CD4-positive, alpha-beta T cell (primary cell): ENCODE results near the gene SLC9A4. TPM values are rescaled to one million over a fixed set of nuclear protein-coding genes. Genes with fewer than 3 reads are reported as not detected.
A peak's percentile ranks its signal among the peaks of the same experiment; 100 is the strongest.

Experiments used
- ATAC-seq: fragments of 200-7000 bp; cut with Tn5 transposase; one replicate; pipeline ENCODE4 v1.10.0; 2022; ENCODE audit warnings: mild to moderate bottlenecking; ENCODE audit not compliant: poor library complexity
- CTCF ChIA-PET: fragments of 350-600 bp; sonication (Branson Sonifier 250); formaldehyde crosslinking; loops from one replicate; lab custom pipeline; 2021; ENCODE audit warnings: antibody characterized with exemption, inconsistent platforms; lab: Charles Lee
- POLR2A ChIA-PET: fragments of 350-600 bp; sonication (Branson Sonifier 250); formaldehyde crosslinking; loops from one replicate; lab custom pipeline; 2021; ENCODE audit warnings: antibody characterized with exemption, inconsistent platforms; lab: Charles Lee
- DNase-seq, 14 experiments: peaks; one replicate each; pipeline ENCODE4 v3.0.0-alpha.2; 2013 to 2020; ENCODE audit warnings: mixed read lengths in 2 of 14
- H3K27ac ChIP-seq, 2 donors: one replicate each; pipeline versions ENCODE4 v1.5.1 to v1.7.0; 2013; ENCODE audit warnings: low read length in 2 of 2, low read depth in 1 of 2, mild to moderate bottlenecking in 1 of 2
- H3K27me3 ChIP-seq, 2 experiments: 1 replicate in 1 of 2; 2 replicates in 1 of 2; pipeline versions ENCODE4 v1.6.1 to v1.7.0; 2013; ENCODE audit warnings: low read length in 2 of 2, control low read depth in 1 of 2, mild to moderate bottlenecking in 1 of 2, moderate library complexity in 1 of 2; ENCODE audit not compliant: insufficient read depth in 2 of 2, control insufficient read depth in 1 of 2
- H3K36me3 ChIP-seq: one replicate; pipeline ENCODE4 v1.6.1; 2013; ENCODE audit warnings: low read length, control low read depth; ENCODE audit not compliant: insufficient read depth
- H3K4me1 ChIP-seq: one replicate; pipeline ENCODE4 v1.6.1; 2013; ENCODE audit warnings: low read length, control low read depth; ENCODE audit not compliant: insufficient read depth
- H3K4me3 ChIP-seq: one replicate; pipeline ENCODE4 v1.5.1; 2013; ENCODE audit warnings: mild to moderate bottlenecking, low read length, moderate library complexity
- H3K9me3 ChIP-seq, 2 experiments: 1 replicate in 1 of 2; 2 replicates in 1 of 2; pipeline versions ENCODE4 v1.6.1 to v1.7.0; 2013; ENCODE audit warnings: low read length in 2 of 2, mild to moderate bottlenecking in 2 of 2, control low read depth in 1 of 2, moderate library complexity in 1 of 2; ENCODE audit not compliant: control insufficient read depth in 1 of 2, insufficient read depth in 1 of 2
- H3K27ac Mint-ChIP-seq: one replicate; pipeline ENCODE4 v1.8.0; 2020; ENCODE audit warnings: mixed read lengths
- H3K27me3 Mint-ChIP-seq: one replicate; pipeline ENCODE4 v1.8.0; 2021; ENCODE audit warnings: mixed read lengths
- H3K36me3 Mint-ChIP-seq: one replicate; pipeline ENCODE4 v1.8.0; 2021; ENCODE audit warnings: low read depth, mixed read lengths
- H3K4me1 Mint-ChIP-seq: one replicate; pipeline ENCODE4 v1.8.0; 2021; ENCODE audit warnings: low read depth, mixed read lengths
- H3K4me3 Mint-ChIP-seq: one replicate; pipeline ENCODE4 v1.8.0; 2020; ENCODE audit warnings: mild to moderate bottlenecking, mixed read lengths
- H3K9me3 Mint-ChIP-seq: one replicate; pipeline ENCODE4 v1.8.0; 2020; ENCODE audit warnings: mixed read lengths
- intact Hi-C, 2 experiments: fragments of 100-400 bp; cut with DNase I in 1 of 2; cut with micrococcal nuclease in 1 of 2; formaldehyde crosslinking; loops; one replicate each; pipeline versions ENCODE4 v1.15.1 to v1.9.0; 2023 to 2025; cut with DNase I, micrococcal nuclease
- total RNA-seq, 174 experiments: library from RNA in 2 of 174; stranded (reverse) in 2 of 174; gene quantifications; one replicate each; pipeline ENCODE4 v1.2.3 and lab custom pipeline; 2021 to 2026
- TF ChIP-seq, protein P1 (sequence below): fragments of 200-600 bp; IDR thresholded peaks from one replicate; pipeline ENCODE4 v1.8.0; 2022; ENCODE audit warnings: antibody characterized with exemption, mild to moderate bottlenecking

SLC9A4 gene
- total RNA-seq, 2 experiments from 2014 or later = not detected

DNA sequence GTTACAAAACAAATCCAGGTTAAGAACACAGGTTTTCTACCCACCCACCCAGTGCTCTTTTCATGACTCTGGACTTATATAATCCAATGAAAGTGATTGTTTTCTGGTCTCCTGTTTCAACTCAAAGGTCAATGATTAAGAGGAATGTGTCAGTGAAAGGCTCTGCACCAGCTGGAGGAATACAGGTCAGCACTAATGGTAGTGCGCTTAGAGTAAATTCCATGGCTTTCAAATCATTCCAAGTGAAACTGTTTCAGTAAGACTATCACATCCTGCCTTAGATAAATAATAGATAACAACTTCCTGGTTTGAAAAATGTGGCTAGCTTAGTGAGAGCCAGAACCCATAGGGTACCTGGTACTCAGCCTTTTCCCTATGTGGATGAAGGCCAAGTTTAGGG lies 47.8 kb downstream of the SLC9A4 start:
- H3K4me1 Mint-ChIP-seq = no peaks in the 10 kb centered on the region
- Histone ChIP-seq H3K27me3 (no peaks in the 10 kb centered on the region), H3K9me3 (no peaks in the 10 kb centered on the region), H3K36me3 (no peaks in the 10 kb centered on the region), H3K4me1 (no peaks in the 10 kb centered on the region), H3K4me3 (no peak overlapping the region), H3K27ac (no peak overlapping the region)
- CTCF ChIA-PET = no interaction called here
- H3K4me3 Mint-ChIP-seq = no peak overlapping the region
- H3K9me3 Mint-ChIP-seq = no peaks in the 10 kb centered on the region
- intact Hi-C loops = loop anchor here (2.0 to 5.0 kb wide), 3 partner anchors 182 to 286 kb away; no protein-coding TSS in a partner anchor
- TF ChIP-seq, protein P1, sequence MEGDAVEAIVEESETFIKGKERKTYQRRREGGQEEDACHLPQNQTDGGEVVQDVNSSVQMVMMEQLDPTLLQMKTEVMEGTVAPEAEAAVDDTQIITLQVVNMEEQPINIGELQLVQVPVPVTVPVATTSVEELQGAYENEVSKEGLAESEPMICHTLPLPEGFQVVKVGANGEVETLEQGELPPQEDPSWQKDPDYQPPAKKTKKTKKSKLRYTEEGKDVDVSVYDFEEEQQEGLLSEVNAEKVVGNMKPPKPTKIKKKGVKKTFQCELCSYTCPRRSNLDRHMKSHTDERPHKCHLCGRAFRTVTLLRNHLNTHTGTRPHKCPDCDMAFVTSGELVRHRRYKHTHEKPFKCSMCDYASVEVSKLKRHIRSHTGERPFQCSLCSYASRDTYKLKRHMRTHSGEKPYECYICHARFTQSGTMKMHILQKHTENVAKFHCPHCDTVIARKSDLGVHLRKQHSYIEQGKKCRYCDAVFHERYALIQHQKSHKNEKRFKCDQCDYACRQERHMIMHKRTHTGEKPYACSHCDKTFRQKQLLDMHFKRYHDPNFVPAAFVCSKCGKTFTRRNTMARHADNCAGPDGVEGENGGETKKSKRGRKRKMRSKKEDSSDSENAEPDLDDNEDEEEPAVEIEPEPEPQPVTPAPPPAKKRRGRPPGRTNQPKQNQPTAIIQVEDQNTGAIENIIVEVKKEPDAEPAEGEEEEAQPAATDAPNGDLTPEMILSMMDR = no peak
- H3K27me3 Mint-ChIP-seq = peaks cover 3% of the 10 kb centered on the region
- no peaks in the 10 kb centered on the region for H3K36me3 Mint-ChIP-seq
- POLR2A ChIA-PET = no interaction called here
- DNase-seq (no peak), ATAC-seq (no peak)
- no peak overlapping the region for H3K27ac Mint-ChIP-seq

DNA sequence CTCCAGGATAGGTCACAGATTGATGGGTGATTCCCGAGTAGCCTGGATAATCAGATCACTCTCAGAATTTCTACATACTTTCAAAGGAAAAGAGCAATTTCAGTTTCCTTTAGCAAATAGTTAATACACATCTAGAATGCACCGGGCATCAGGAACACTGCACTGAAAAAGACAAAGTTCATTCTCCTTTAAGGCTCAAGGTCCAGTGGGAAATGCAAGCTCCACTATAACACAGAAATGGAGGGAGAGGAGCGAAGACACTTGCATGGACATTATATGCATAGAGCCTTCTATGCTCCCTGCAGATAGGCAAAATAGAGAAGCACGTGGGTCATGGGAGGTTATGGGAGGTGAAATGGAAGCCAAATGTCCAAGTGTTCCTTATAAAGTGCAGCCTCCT lies 49.1 kb downstream of the SLC9A4 start:
- ChIA-PET POLR2A (no interaction called here), CTCF (interaction anchor here (0.8 kb wide), 1 partner anchor 8 kb away, joined by 3 read pairs; no protein-coding TSS in a partner anchor)
- H3K4me1 ChIP-seq = no peaks in the 10 kb centered on the region
- H3K9me3 ChIP-seq = no peaks in the 10 kb centered on the region
- H3K27me3 ChIP-seq = no peaks in the 10 kb centered on the region
- no peaks in the 10 kb centered on the region for H3K36me3 ChIP-seq
- no peak overlapping the region for H3K4me3 ChIP-seq
- Mint-ChIP-seq H3K4me3 (no peak overlapping the region), H3K36me3 (no peaks in the 10 kb centered on the region), H3K27me3 (peaks cover 3% of the 10 kb centered on the region), H3K27ac (no peak overlapping the region), H3K9me3 (no peaks in the 10 kb centered on the region), H3K4me1 (no peaks in the 10 kb centered on the region)
- H3K27ac ChIP-seq = no peak overlapping the region
- no peak for DNase-seq
- ATAC-seq = no peak
- intact Hi-C loops = loop anchor here in 1 of 2 experiments (5.0 kb wide), 1 partner anchor 180 kb away; no protein-coding TSS in a partner anchor
- TF ChIP-seq, protein P1 = no peak

DNA sequence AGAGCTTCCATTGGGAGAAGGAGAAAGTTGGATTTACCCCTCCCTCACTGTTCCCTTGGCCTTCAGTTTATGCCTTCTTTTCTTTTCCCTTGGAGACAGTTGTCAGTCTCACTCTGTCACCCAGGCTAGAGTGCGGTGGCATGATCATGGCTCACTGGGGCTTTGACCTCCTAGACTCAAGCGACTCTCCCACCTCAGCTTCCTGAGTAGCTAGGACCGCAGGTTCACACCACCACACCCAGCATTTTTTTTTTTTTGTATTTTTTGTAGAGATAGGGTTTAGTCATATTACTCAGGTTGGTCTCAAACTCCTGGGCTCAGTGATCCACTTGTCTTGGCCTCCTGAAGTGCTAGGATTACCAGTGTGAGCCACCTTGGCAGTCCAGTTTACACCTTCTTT lies 49.9 kb downstream of the SLC9A4 start:
- Mint-ChIP-seq H3K27me3 (peaks cover 3% of the 10 kb centered on the region), H3K27ac (no peak overlapping the region), H3K9me3 (no peaks in the 10 kb centered on the region), H3K4me3 (no peak overlapping the region), H3K4me1 (no peaks in the 10 kb centered on the region), H3K36me3 (no peaks in the 10 kb centered on the region)
- no peak overlapping the region for H3K27ac ChIP-seq
- no peak for ATAC-seq
- ChIA-PET CTCF (interaction anchor here (0.8 kb wide), 1 partner anchor 9 kb away, joined by 3 read pairs; no protein-coding TSS in a partner anchor), POLR2A (interaction anchor here (0.7 kb wide), 1 partner anchor 10 kb away, joined by 3 read pairs; no protein-coding TSS in a partner anchor)
- H3K9me3 ChIP-seq = no peaks in the 10 kb centered on the region
- H3K27me3 ChIP-seq = no peaks in the 10 kb centered on the region
- intact Hi-C loops = loop anchor here in 1 of 2 experiments (5.0 kb wide), 1 partner anchor 179 kb away; no protein-coding TSS in a partner anchor
- H3K4me1 ChIP-seq = no peaks in the 10 kb centered on the region
- no peaks in the 10 kb centered on the region for H3K36me3 ChIP-seq
- no peak overlapping the region for H3K4me3 ChIP-seq
- DNase-seq = peak in 3 of 14 experiments; percentile 7 to 46 (median 31)
- TF ChIP-seq, protein P1 = no peak
